Hepatocyte (in vitro differentiated cells): ENCODE results near the gene PRSS22. TPM values are rescaled to one million over a fixed set of nuclear protein-coding genes. Genes with fewer than 3 reads are reported as not detected.

ENCODE experiments used
- DNase-seq: peaks from one replicate; pipeline ENCODE4 v3.0.0-alpha.2; 2016; ENCODE audit warnings: low spot score
- H2AFZ ChIP-seq: fragments of 200-600 bp; sonication (generic); 2 replicates; pipeline ENCODE4 v1.6.0; 2016; ENCODE audit warnings: antibody characterized with exemption, mild to moderate bottlenecking
- H3K27ac ChIP-seq: fragments of 200-600 bp; sonication (generic); 2 replicates; pipeline ENCODE4 v1.5.1; 2016; ENCODE audit warnings: mild to moderate bottlenecking
- H3K27me3 ChIP-seq: fragments of 200-600 bp; sonication (generic); 2 replicates; pipeline ENCODE4 v1.6.1; 2016
- H3K36me3 ChIP-seq: fragments of 200-600 bp; sonication (generic); replicated peaks from 2 replicates; pipeline ENCODE4 v1.5.1; 2016; ENCODE audit warnings: low read depth; ENCODE audit not compliant: insufficient read depth
- H3K4me1 ChIP-seq: fragments of 200-600 bp; sonication (generic); 2 replicates; pipeline ENCODE4 v1.5.1; 2016; ENCODE audit warnings: mild to moderate bottlenecking, moderate library complexity; ENCODE audit not compliant: insufficient read depth
- H3K4me2 ChIP-seq: fragments of 200-600 bp; sonication (generic); 2 replicates; pipeline ENCODE4 v1.6.0; 2016
- H3K4me3 ChIP-seq: fragments of 200-600 bp; sonication (generic); 2 replicates; pipeline ENCODE4 v1.5.1; 2016; ENCODE audit warnings: mild to moderate bottlenecking
- H3K79me2 ChIP-seq: fragments of 200-600 bp; sonication (generic); 2 replicates; pipeline ENCODE4 v1.6.0; 2017; ENCODE audit warnings: mild to moderate bottlenecking
- H3K9me2 ChIP-seq: fragments of 200-600 bp; sonication (generic); replicated peaks from 2 replicates; pipeline ENCODE4 v1.6.0; 2017; ENCODE audit warnings: mild to moderate bottlenecking; ENCODE audit not compliant: insufficient read depth
- H3K9me3 ChIP-seq: fragments of 200-600 bp; sonication (generic); 2 replicates; pipeline ENCODE4 v1.5.1; 2016; ENCODE audit warnings: low read depth, mild to moderate bottlenecking
- H4K20me1 ChIP-seq: fragments of 200-600 bp; sonication (generic); 2 replicates; pipeline ENCODE4 v1.6.0; 2016; ENCODE audit warnings: mild to moderate bottlenecking; ENCODE audit not compliant: insufficient read depth, poor library complexity, severe bottlenecking
- CTCF ChIP-seq: fragments of 200-600 bp; sonication (generic); IDR thresholded peaks from 2 replicates; pipeline ENCODE4 v1.5.1; 2016; ENCODE audit warnings: antibody characterized with exemption, mild to moderate bottlenecking; ENCODE audit not compliant: poor library complexity
- EZH2 ChIP-seq: fragments of 200-600 bp; sonication (generic); IDR thresholded peaks from 2 replicates; pipeline ENCODE4 v1.6.1; 2016; ENCODE audit warnings: antibody characterized with exemption, mild to moderate bottlenecking, borderline replicate concordance
- EZH2phosphoT487 ChIP-seq: fragments of 200-600 bp; sonication (generic); IDR thresholded peaks from one replicate; pipeline ENCODE4 v1.6.1; 2018; ENCODE audit warnings: antibody characterized with exemption, mild to moderate bottlenecking, low read depth, moderate library complexity; ENCODE audit not compliant: unreplicated experiment, severe bottlenecking
- WGBS: methylation state at CpG from one replicate; pipeline ENCODE4 v1.1.6; 2016; ENCODE audit warnings: low lambda C conversion rate; ENCODE audit errors: missing lambda C conversion rate; 5-methylcytosine and 5-hydroxymethylcytosine counted together
- polyA plus RNA-seq: library from polyadenylated mRNA; unstranded; fragments of >200 nt; fragmentation: Nextera tagmentation; extraction: Ambion mirVana; gene quantifications from 2 replicates; pipeline ENCODE4 v1.2.1, GENCODE V29; 2016
- total RNA-seq: library from RNA; depleted of rRNA; stranded (reverse); fragments of >200 nt; gene quantifications from 2 replicates; pipeline ENCODE4 v1.2.3, GENCODE V29; 2014

The PRSS22 gene
- total and polyA plus RNA-seq, 2 experiments from 2014 or later, result 60.2 to 66.3 TPM

GRCh38 chr16:2827374-2827791 is 30.6 kb downstream of the PRSS22 start:
- no peak for TF ChIP-seq EZH2
- no peak for TF ChIP-seq EZH2phosphoT487
- TF ChIP-seq CTCF, result no peak
- Histone ChIP-seq H4K20me1 (no peaks in the 10 kb centered on the region), H2AFZ (no peak overlapping the region), H3K9me3 (no peaks in the 10 kb centered on the region), H3K36me3 (no peaks in the 10 kb centered on the region), H3K9me2 (no peaks in the 10 kb centered on the region), H3K4me1 (peaks cover 8% of the 10 kb centered on the region), H3K4me3 (no peak overlapping the region), H3K27ac (no peak overlapping the region), H3K79me2 (no peaks in the 10 kb centered on the region), H3K4me2 (no peak overlapping the region), H3K27me3 (no peaks in the 10 kb centered on the region)
- 93% methylated on average over 14 of the region's 15 CpGs for WGBS
- no peak for DNase-seq

GRCh38 chr16:2826591-2827373 is 31.2 kb downstream of the PRSS22 start:
- H3K36me3 ChIP-seq, result no peaks in the 10 kb centered on the region
- no peaks in the 10 kb centered on the region for H3K27me3 ChIP-seq
- H3K4me3 ChIP-seq, result no peak overlapping the region
- H3K4me2 ChIP-seq, result no peak overlapping the region
- H4K20me1 ChIP-seq, result no peaks in the 10 kb centered on the region
- DNase-seq, result no peak
- no peak overlapping the region for H3K27ac ChIP-seq
- H3K9me2 ChIP-seq, result no peaks in the 10 kb centered on the region
- no peaks in the 10 kb centered on the region for H3K9me3 ChIP-seq
- H3K79me2 ChIP-seq, result no peaks in the 10 kb centered on the region
- WGBS, result 82% methylated on average over 18 of the region's 19 CpGs
- H2AFZ ChIP-seq, result no peak overlapping the region
- TF ChIP-seq EZH2 (no peak), CTCF (no peak), EZH2phosphoT487 (no peak)
- H3K4me1 ChIP-seq, result peaks cover 8% of the 10 kb centered on the region

- no peaks in the 10 kb centered on the region for H3K36me3 ChIP-seq
- DNase-seq, result no peak
- H3K4me2 ChIP-seq, result no peak overlapping the region
- no peak overlapping the region for H3K4me3 ChIP-seq
- H3K27ac ChIP-seq, result no peak overlapping the region
- H2AFZ ChIP-seq, result no peak overlapping the region
- H3K9me2 ChIP-seq, result no peaks in the 10 kb centered on the region
- H3K9me3 ChIP-seq, result no peaks in the 10 kb centered on the region
- TF ChIP-seq EZH2 (no peak), EZH2phosphoT487 (no peak), CTCF (no peak)
- no peaks in the 10 kb centered on the region for H3K79me2 ChIP-seq
- H3K27me3 ChIP-seq, result no peaks in the 10 kb centered on the region
- WGBS, result 75% methylated on average over 11 of the region's 11 CpGs
- H3K4me1 ChIP-seq, result peaks cover 8% of the 10 kb centered on the region
- no peaks in the 10 kb centered on the region for H4K20me1 ChIP-seq
These were observed 32.1 kb downstream of the PRSS22 start for GRCh38 chr16:2825906-2826305.
